Retina (tissue), 1 donor: Measurements from ENCODE around the gene NRP2.

Experiments used
- DNase-seq: peaks from one replicate; pipeline ENCODE4 v3.0.0-alpha.2; 2016

The NRP2 gene

GRCh38 chr2:205776720-205777119 lies 94.4 kb downstream of the NRP2 start:
- DNase-seq = no peak

- DNase-seq = no peak
Measured at GRCh38 chr2:205778356-205778755, 96.1 kb downstream of the NRP2 start.

- DNase-seq = no peak
Measured at GRCh38 chr2:205780645-205781044, 98.3 kb downstream of the NRP2 start.

GRCh38 chr2:205781244-205781931 lies 99.1 kb downstream of the NRP2 start:
- no peak for DNase-seq

GRCh38 chr2:205782941-205783340 lies 100.6 kb downstream of the NRP2 start:
- DNase-seq = no peak

- peak; percentile 63 for DNase-seq
Measured at GRCh38 chr2:205783872-205784499, 101.7 kb downstream of the NRP2 start.

GRCh38 chr2:205785507-205786260 lies 103.4 kb downstream of the NRP2 start:
- DNase-seq = no peak

- DNase-seq = no peak
Measured at GRCh38 chr2:205786976-205787375, 104.7 kb downstream of the NRP2 start.

- DNase-seq = no peak
Measured at GRCh38 chr2:205787761-205788160, 105.5 kb downstream of the NRP2 start.

GRCh38 chr2:205789906-205790305 lies 107.6 kb downstream of the NRP2 start:
- no peak for DNase-seq

GRCh38 chr2:205792908-205793307 lies 110.6 kb downstream of the NRP2 start:
- no peak for DNase-seq

GRCh38 chr2:205796805-205797313 lies 114.6 kb downstream of the NRP2 start:
- DNase-seq = no peak

- no peak for DNase-seq
Measured at GRCh38 chr2:205797866-205798265, 115.6 kb downstream of the NRP2 start.

GRCh38 chr2:205800224-205800623 lies 117.9 kb downstream of the NRP2 start:
- no peak for DNase-seq

GRCh38 chr2:205800773-205801172 lies 118.5 kb downstream of the NRP2 start:
- no peak for DNase-seq

- no peak for DNase-seq
Measured at GRCh38 chr2:205802065-205802464, 119.8 kb downstream of the NRP2 start.

GRCh38 chr2:205802941-205803340 lies 120.6 kb downstream of the NRP2 start:
- DNase-seq = no peak

GRCh38 chr2:205803500-205803899 lies 121.2 kb downstream of the NRP2 start:
- DNase-seq = no peak

- DNase-seq = no peak
Measured at GRCh38 chr2:205805136-205805535, 122.8 kb downstream of the NRP2 start.

GRCh38 chr2:205806143-205806905 lies 124.0 kb downstream of the NRP2 start:
- DNase-seq = no peak

- DNase-seq = no peak
Measured at GRCh38 chr2:205807229-205807628, 124.9 kb downstream of the NRP2 start.

GRCh38 chr2:205807758-205808157 lies 125.5 kb downstream of the NRP2 start:
- no peak for DNase-seq
